ENCODE data around the gene MEA1. TPM values are rescaled to one million over a fixed set of nuclear protein-coding genes. Genes with fewer than 3 reads are reported as not detected.
A peak's percentile ranks its signal among the peaks of the same experiment; 100 is the strongest.

MEA1 gene
- total RNA-seq, 1 donor from 2014 or later = 54.2 TPM

DNA sequence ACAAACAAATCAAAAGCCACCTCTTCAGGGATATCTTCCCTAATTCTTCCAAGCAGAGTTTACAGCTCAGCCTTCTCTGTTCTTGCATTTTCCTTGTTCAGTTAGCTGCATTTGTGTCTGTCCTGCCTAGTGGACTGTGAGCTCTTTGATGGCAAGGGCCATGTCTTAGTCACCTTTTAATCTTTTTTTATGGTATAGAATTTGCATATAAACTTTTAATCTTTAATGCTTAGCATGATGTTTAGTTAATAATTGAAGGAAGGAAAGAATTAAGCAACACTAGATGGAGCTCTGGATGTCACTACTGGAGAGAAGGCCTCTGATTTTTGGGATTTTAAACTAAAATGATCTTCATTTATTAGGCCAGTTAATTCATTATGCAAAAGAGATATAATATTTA, 17.2 kb downstream of the MEA1 start:
- Histone ChIP-seq H3K4me1 (ENCODE audit: insufficient read depth, low read length) (no peaks in the 10 kb centered on the region), H3K9ac (ENCODE audit: low read length) (no peak overlapping the region), H3K9me3 (ENCODE audit: insufficient read depth, low read depth, low read length) (no peaks in the 10 kb centered on the region), H3K4me3 (ENCODE audit: insufficient read depth, low read depth, low read length) (no peak overlapping the region), H4K20me1 (ENCODE audit: insufficient read depth, low read length) (peaks cover 12% of the 10 kb centered on the region), H2AFZ (ENCODE audit: low read depth, low read length) (no peak overlapping the region), H3K79me2 (ENCODE audit: insufficient read depth, low read length) (peaks cover 19% of the 10 kb centered on the region), H3K4me2 (ENCODE audit: low read length) (no peak overlapping the region), H3K27me3 (ENCODE audit: insufficient read depth, low read length) (no peaks in the 10 kb centered on the region), H3K27ac (ENCODE audit: low read depth, low read length) (no peak overlapping the region), H3K36me3 (ENCODE audit: insufficient read depth, low read length) (peaks cover 7% of the 10 kb centered on the region)
- peaks cover 3% of the 10 kb centered on the region for H3K4me1 Mint-ChIP-seq (ENCODE audit: low read depth, unreplicated experiment)
- H3K36me3 Mint-ChIP-seq (ENCODE audit: low read depth, unreplicated experiment) = peaks cover 6% of the 10 kb centered on the region
- no peak overlapping the region for H3K27ac Mint-ChIP-seq (ENCODE audit: unreplicated experiment)
- FAIRE-seq (no peak), DNase-seq (ENCODE audit: low read depth) (no peak)
- TF ChIP-seq EZH2 (IDR thresholded peaks at IDR 0.05; ENCODE audit: insufficient read depth, low read length) = no peak
- TF ChIP-seq, protein P1, sequence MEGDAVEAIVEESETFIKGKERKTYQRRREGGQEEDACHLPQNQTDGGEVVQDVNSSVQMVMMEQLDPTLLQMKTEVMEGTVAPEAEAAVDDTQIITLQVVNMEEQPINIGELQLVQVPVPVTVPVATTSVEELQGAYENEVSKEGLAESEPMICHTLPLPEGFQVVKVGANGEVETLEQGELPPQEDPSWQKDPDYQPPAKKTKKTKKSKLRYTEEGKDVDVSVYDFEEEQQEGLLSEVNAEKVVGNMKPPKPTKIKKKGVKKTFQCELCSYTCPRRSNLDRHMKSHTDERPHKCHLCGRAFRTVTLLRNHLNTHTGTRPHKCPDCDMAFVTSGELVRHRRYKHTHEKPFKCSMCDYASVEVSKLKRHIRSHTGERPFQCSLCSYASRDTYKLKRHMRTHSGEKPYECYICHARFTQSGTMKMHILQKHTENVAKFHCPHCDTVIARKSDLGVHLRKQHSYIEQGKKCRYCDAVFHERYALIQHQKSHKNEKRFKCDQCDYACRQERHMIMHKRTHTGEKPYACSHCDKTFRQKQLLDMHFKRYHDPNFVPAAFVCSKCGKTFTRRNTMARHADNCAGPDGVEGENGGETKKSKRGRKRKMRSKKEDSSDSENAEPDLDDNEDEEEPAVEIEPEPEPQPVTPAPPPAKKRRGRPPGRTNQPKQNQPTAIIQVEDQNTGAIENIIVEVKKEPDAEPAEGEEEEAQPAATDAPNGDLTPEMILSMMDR (IDR thresholded peaks at IDR 0.05; ENCODE audit: insufficient read depth, low read depth, low read length) = no peak
- H3K27me3 Mint-ChIP-seq (ENCODE audit: low read depth, unreplicated experiment) = no peaks in the 10 kb centered on the region
- no peaks in the 10 kb centered on the region for H3K9me3 Mint-ChIP-seq (ENCODE audit: unreplicated experiment)
- H3K4me3 Mint-ChIP-seq (ENCODE audit: unreplicated experiment) = no peak overlapping the region

DNA sequence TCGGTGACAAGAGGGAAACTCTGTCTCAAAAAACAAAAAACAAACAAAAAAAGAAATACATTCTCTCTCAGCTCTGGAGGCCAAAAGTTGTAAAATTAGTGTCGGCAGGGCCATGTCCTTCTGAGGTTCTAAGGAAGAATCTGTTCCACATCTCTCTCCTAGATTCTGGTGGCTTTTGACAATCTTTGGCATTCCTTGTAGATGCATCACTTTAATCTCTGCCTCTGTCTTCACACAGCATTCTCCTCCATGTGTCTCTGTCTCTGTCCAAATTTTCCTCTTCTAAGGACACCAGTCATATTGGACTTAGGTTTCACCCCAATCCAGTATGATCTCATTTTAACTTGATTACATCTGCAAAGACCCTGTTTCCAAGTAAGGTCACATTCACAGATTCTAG, 20.3 kb downstream of the MEA1 start:
- Histone ChIP-seq H3K9me3 (ENCODE audit: insufficient read depth, low read depth, low read length) (no peaks in the 10 kb centered on the region), H2AFZ (ENCODE audit: low read depth, low read length) (no peak overlapping the region), H3K27ac (ENCODE audit: low read depth, low read length) (no peak overlapping the region), H4K20me1 (ENCODE audit: insufficient read depth, low read length) (peaks cover 29% of the 10 kb centered on the region), H3K4me2 (ENCODE audit: low read length) (no peak overlapping the region), H3K27me3 (ENCODE audit: insufficient read depth, low read length) (no peaks in the 10 kb centered on the region), H3K79me2 (ENCODE audit: insufficient read depth, low read length) (peaks cover 28% of the 10 kb centered on the region), H3K9ac (ENCODE audit: low read length) (no peak overlapping the region), H3K4me3 (ENCODE audit: insufficient read depth, low read depth, low read length) (no peak overlapping the region), H3K36me3 (ENCODE audit: insufficient read depth, low read length) (peaks cover 12% of the 10 kb centered on the region), H3K4me1 (ENCODE audit: insufficient read depth, low read length) (no peaks in the 10 kb centered on the region)
- TF ChIP-seq, protein P1 (IDR thresholded peaks at IDR 0.05; ENCODE audit: insufficient read depth, low read depth, low read length) = no peak
- no peak for TF ChIP-seq EZH2 (IDR thresholded peaks at IDR 0.05; ENCODE audit: insufficient read depth, low read length)
- H3K9me3 Mint-ChIP-seq (ENCODE audit: unreplicated experiment) = no peaks in the 10 kb centered on the region
- H3K4me1 Mint-ChIP-seq (ENCODE audit: low read depth, unreplicated experiment) = peaks cover 4% of the 10 kb centered on the region
- H3K4me3 Mint-ChIP-seq (ENCODE audit: unreplicated experiment) = no peak overlapping the region
- peaks cover 12% of the 10 kb centered on the region for H3K36me3 Mint-ChIP-seq (ENCODE audit: low read depth, unreplicated experiment)
- FAIRE-seq = peak; percentile 47
- DNase-seq (ENCODE audit: low read depth) = no peak
- no peaks in the 10 kb centered on the region for H3K27me3 Mint-ChIP-seq (ENCODE audit: low read depth, unreplicated experiment)
- H3K27ac Mint-ChIP-seq (ENCODE audit: unreplicated experiment) = peak overlapping the region; percentile 13

- Histone ChIP-seq H4K20me1 (ENCODE audit: insufficient read depth, low read length) (peaks cover 63% of the 10 kb centered on the region), H3K4me3 (ENCODE audit: insufficient read depth, low read depth, low read length) (no peak overlapping the region), H3K4me2 (ENCODE audit: low read length) (no peak overlapping the region), H3K36me3 (ENCODE audit: insufficient read depth, low read length) (peaks cover 12% of the 10 kb centered on the region), H3K9ac (ENCODE audit: low read length) (no peak overlapping the region), H3K27ac (ENCODE audit: low read depth, low read length) (no peak overlapping the region), H3K9me3 (ENCODE audit: insufficient read depth, low read depth, low read length) (no peaks in the 10 kb centered on the region), H3K79me2 (ENCODE audit: insufficient read depth, low read length) (peaks cover 52% of the 10 kb centered on the region), H2AFZ (ENCODE audit: low read depth, low read length) (no peak overlapping the region), H3K4me1 (ENCODE audit: insufficient read depth, low read length) (peaks cover 17% of the 10 kb centered on the region), H3K27me3 (ENCODE audit: insufficient read depth, low read length) (no peaks in the 10 kb centered on the region)
- Mint-ChIP-seq H3K4me1 (ENCODE audit: low read depth, unreplicated experiment) (peaks cover 27% of the 10 kb centered on the region), H3K9me3 (ENCODE audit: unreplicated experiment) (no peaks in the 10 kb centered on the region), H3K4me3 (ENCODE audit: unreplicated experiment) (no peak overlapping the region), H3K36me3 (ENCODE audit: low read depth, unreplicated experiment) (peaks cover 14% of the 10 kb centered on the region), H3K27ac (ENCODE audit: unreplicated experiment) (no peak overlapping the region), H3K27me3 (ENCODE audit: low read depth, unreplicated experiment) (no peaks in the 10 kb centered on the region)
- TF ChIP-seq EZH2 (IDR thresholded peaks at IDR 0.05; ENCODE audit: insufficient read depth, low read length) = no peak
- TF ChIP-seq, protein P1 (IDR thresholded peaks at IDR 0.05; ENCODE audit: insufficient read depth, low read depth, low read length) = no peak
- FAIRE-seq (no peak), DNase-seq (ENCODE audit: low read depth) (no peak)
Measured at GRCh38 chr6:42989923-42990322, 23.8 kb downstream of the MEA1 start.

Data from astrocyte (in vitro differentiated cells and primary cell).